SU-DHL-6 (cell line): ENCODE measurements around the gene FMN1.

Experiments
- CTCF ChIP-seq: fragments of 200-600 bp; sonication (generic); IDR thresholded peaks from one replicate; pipeline ENCODE4 v1.5.1; 2017; ENCODE audit warnings: antibody characterized with exemption, mild to moderate bottlenecking, low read length, moderate library complexity; ENCODE audit not compliant: insufficient read depth, poor library complexity, severe bottlenecking
- EZH2phosphoT487 ChIP-seq: fragments of 200-600 bp; sonication (generic), shearing (Covaris generic); conservative IDR thresholded peaks from 2 replicates; pipeline ENCODE4 v1.6.1; 2018; ENCODE audit warnings: mild to moderate bottlenecking, antibody characterized with exemption, low read length, moderate library complexity, mixed read lengths

DNA sequence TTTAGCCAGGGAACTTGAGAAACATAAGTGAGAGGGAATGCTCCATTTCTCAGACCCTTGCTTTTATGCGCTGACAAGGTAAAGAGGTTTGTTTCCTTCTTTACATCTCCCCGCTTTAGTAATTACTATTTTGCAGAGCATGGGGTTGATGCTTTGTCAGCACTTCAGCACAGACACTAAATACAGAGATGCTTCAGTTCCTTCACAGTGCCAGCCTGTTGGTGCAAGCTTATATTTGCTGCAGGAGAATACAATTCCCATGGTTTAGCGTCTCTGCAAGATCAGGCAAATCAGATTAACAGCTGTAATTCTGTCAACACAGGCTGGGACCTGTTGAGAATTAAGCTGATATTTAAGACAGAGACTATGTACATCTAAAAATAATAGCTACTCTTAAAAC is 2.9 kb downstream of the FMN1 start:
- no peak for TF ChIP-seq CTCF
- TF ChIP-seq EZH2phosphoT487: no peak
